Forelimb muscle (tissue), 1 donor: ENCODE results near the gene INHBC. TPM values are rescaled to one million over a fixed set of nuclear protein-coding genes. Genes with fewer than 3 reads are reported as not detected.
A peak's percentile ranks its signal among the peaks of the same experiment; 100 is the strongest.
"Not testable (repeated sequence)": the region's sequence is repeated elsewhere in the genome, so short reads cannot be mapped to it uniquely, and the experiment has no call there.

Source experiments
- DNase-seq: peaks from one replicate; pipeline ENCODE4 v3.0.0-alpha.2; 2013; ENCODE audit warnings: low read depth
- polyA plus RNA-seq: library from polyadenylated mRNA; unstranded; fragments of 120-200 nt; gene quantifications from one replicate; pipeline ENCODE4 v1.2.1, GENCODE V29; 2013; ENCODE audit not compliant: insufficient read length

The INHBC gene
- polyA plus RNA-seq, 1 donor = 0.25 TPM

GRCh38 chr12:57429473-57430111 lies 5.0 kb upstream of the INHBC start:
- DNase-seq = no peak

DNA sequence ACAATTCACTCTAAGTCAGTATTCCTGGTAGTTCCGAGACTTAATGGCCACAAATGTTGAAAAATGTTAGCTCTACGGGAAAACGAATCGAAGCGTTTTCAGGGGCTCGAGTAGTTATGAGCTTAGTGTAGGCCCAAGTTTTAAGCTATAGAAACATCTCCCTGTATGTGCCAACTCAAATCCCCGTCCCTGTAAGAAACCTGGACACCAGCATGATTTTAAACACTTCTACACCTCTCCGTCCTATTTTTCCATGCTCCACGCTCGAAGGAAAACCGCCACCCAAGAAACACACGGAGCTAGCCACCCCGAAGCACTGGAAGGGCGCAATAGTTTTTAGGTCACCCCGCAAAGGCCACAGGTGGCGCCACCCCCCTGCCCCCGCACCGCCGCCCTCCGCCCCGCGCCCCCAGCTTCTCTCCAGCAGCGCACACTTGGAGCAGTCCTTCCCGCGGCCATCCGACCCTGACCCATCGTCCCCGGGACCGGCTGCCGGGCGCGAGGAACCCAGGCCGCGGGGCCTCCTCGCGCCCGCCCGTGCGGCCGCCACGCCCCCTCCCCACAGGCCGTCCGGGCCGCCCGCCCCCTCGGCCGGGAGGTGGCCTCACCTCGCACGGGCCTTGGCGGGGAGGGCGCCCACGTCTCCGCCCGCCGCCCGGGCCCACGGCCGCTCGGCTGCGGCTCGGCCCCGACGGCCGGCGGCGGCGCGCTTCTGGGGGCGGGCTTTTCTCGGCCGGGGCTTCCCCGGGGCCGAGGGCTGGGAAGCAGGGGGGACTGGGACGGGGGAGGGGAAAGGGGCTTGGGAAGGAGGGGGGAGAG lies 4.3 kb upstream of the INHBC start:
- no peak for DNase-seq

GRCh38 chr12:57430931-57431566 lies 3.5 kb upstream of the INHBC start, which contains the start of gene R3HDM2:
Gene R3HDM2 (minus strand): TSS chr12:57431043. CDS start chr12:57310428, 120,615 bp downstream.
- peak; percentile 85 for DNase-seq

- no peak for DNase-seq
These were observed 2.9 kb upstream of the INHBC start for GRCh38 chr12:57431654-57432188.

GRCh38 chr12:57433370-57433769 lies 1.2 kb upstream of the INHBC start:
- no peak for DNase-seq

GRCh38 chr12:57435293-57435692 lies 709 bp downstream of the INHBC start:
- DNase-seq = no peak

DNA sequence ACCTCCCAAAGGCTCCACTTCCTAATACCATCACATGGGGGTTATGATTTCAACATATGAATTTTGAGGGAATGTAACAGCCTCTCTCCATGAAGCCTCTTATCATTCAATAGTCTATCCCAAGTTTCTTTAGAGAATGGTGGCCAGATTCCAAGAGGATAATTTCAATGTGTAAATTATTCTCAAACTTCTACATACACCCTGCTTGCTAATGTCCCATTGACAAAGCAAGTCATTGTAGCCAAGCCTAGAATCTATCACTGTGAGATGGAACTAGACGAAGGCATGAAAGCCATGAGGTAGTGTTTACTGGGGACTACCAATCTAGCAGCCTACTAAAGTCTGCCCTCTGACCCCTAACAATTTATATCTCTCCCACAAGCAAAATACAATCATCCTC lies 3.8 kb downstream of the INHBC start:
- DNase-seq = no peak

DNA sequence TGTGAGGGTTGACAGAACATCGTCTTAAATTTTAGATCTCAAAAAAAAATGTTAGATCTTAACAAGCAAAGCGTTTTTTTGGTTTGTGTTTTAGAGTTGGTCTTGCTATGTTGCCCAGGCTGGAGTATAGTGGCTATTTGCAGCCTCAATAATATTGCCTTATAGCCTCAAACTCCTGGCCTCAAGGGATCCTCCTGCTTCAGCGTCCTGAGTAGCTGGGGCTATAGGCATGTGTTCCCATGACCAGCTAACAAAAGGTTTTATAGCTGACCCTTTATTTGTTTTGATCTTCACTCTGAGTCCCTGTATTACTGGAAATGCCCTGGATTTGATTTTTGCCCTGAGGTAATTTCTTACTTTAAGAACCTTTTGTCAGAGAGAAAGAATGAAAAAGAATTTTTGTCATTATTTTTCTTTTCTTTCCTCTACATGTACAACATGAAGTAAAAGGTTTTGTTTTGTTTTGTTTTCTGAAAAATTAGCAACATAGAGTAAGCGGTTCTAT lies 5.2 kb downstream of the INHBC start:
- no peak for DNase-seq

GRCh38 chr12:57441393-57441792 lies 6.8 kb downstream of the INHBC start:
- DNase-seq = not testable (repeated sequence)

GRCh38 chr12:57441846-57442427 lies 7.4 kb downstream of the INHBC start:
- no peak for DNase-seq

DNA sequence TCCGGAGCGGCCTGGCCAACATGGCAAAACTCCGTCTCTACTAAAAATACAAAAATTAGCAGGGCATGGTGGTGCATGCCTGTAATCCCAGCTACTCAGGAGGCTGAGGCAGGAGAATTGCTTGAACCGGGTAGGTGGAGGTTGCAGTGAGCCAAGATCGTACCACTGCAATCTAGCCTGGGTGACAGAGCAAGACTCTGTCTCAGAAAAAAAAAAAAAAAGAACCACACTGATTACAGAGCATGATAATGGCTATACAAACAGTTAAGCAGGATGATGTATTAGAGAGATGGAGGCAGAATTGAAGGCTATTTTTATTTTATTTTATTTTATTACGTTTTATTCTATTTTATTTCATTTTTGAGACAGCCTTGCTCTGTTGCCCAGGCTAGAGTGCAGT lies 9.8 kb downstream of the INHBC start:
- DNase-seq = not testable (repeated sequence)

DNA sequence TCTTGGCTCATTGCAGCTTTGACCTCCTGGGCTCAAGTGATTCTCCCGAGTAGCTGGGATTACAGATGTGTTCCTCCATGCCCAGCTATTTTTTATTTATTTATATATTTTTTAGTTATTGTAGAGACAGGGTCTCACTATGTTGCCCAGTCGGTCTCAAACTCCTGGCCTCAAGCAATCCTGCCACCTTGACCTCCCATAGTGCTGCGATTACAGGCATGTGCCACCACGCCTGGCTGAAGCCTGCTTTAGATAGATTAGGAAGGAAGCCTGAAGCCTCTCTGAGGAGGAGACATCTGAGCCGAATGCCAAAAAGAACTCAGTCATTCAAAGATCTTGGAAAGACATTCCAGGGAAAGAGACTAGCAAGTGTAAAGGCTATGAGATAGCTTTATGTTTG lies 10.2 kb downstream of the INHBC start:
- DNase-seq = no peak

DNA sequence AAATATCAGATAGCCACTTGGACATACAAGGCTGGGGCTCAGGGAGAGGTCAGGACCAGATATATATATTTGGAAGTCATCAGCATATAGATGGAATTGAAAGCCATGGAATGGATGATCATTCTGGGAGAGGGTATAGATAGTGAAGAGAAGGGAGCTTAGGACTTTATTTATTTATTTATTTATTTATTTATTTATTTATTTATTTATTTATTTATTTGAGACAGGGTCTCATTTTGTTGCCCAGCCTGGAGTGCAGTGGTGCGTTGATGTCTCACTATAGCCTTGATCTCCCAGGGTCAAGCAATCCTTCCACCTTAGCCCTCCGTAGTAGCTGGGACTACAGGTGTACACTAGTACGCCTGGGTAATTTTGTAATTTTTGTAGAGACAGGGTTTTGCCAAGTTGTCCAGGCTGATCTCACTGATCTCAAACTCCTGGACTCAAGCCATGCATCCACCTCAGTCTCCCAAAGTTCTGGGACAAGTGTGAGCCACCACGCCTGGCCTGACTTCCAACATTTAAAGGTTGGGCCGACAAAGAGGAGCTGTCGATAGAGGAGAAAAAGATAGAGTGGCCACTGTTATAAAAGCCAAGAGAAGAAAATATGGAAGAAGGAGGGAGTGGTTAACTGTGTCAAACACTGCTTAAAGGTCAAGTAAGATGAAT lies 11.8 kb downstream of the INHBC start:
- no peak for DNase-seq

GRCh38 chr12:57448669-57449068 lies 14.1 kb downstream of the INHBC start:
- no peak for DNase-seq

GRCh38 chr12:57449375-57449774 lies 14.8 kb downstream of the INHBC start:
- no peak for DNase-seq

DNA sequence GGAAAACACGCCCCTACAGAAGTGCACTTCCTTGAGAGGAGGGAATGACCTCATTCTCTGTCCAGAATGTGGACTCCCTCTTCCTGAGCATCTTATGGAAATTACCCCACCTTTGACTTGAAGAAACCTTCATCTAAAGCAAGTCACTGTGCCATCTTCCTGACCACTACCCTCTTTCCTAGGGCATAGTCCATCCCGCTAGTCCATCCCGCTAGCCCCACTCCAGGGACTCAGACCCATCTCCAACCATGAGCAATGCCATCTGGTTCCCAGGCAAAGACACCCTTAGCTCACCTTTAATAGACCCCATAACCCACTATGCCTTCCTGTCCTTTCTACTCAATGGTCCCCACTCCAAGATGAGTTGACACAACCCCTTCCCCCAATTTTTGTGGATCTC lies 15.5 kb downstream of the INHBC start:
- no peak for DNase-seq

DNA sequence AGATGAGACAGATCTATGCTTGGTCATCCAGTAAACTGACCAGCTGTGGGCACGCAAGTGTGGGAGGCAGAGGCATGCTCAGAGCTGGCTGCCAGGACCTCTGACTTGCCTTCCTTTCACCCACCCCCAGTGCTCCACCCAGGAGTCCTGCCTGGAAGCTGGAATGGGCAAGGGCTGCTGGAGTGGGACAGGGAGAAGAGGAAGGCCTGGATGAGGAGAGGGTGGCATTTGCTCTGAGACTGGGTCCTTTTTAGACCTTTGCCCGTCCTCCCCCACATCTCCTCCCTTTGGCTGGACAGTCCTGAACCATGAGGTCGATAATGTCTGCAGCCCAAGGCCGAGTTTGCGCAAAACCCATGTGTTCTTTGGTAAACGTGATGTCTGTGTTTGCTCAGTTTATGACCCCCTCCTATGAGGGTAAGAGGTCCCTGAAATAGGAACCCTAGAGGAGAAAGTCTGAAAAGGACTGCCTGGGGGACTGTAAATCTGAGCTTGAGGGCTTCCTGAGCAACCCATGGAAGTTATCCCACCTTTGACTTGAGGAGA lies 16.7 kb downstream of the INHBC start:
- no peak for DNase-seq

DNA sequence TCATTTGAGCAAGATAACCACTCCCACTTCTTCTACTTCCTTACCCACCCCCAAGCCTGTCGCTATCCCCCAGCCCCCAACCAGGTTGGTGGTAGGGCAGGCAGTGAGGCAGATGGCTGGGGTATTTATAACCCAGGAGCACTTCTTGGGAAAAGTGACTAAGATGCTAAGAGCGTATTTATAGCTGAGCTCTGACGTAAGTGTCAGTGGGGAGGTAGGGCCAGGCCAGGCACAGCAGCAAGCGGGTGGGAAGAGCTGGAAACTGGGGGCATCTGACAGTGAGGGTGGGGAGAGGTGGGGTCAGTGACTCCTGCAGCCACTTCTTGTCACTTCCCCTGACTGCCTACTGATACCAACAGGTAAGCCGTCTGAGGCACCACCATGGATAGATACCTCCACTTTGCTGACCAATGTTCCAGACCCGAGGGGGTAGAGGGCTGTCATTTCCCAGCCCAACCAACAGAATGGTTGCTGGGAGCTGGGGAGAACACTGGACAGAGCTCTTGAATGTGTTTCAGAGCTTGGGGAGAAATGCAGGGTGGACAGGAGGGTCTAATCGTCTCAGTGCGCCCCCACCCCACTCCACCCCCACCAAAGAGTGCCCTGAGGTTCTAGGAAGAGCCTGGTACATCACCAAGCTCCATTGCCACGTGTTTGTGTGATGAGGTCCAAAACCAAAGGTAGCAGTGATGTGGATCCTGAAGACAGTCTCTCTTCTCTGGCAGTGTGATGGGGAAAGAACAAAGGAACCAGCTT lies 17.8 kb downstream of the INHBC start:
- DNase-seq = no peak

DNA sequence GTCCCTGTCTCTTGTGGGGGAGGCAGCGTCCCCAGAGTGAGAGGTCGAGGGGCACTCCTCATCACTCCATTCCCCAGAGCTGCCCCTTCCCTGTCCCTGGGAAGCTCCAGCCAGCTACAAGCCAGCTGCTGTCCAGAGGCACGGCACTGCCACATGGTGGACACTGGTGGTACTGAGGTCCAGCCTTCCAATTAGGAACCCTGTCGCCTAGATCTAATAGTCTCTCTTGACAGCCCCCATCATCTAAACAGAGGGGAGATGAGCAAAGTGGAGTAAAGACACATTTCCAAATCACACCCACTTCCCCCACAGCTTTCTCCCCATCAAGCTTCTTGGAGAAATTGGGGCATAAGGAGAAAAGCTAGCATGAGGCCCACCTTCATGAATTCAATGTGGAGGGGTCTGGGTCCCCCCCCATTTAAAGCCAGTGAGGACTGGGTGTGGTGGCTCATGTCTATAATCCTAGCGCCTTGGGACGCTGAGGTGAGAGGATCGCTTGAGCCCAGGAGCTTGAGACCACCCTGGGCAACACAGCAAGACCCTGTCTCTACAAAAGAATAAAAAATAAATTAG lies 18.4 kb downstream of the INHBC start:
- no peak for DNase-seq

DNA sequence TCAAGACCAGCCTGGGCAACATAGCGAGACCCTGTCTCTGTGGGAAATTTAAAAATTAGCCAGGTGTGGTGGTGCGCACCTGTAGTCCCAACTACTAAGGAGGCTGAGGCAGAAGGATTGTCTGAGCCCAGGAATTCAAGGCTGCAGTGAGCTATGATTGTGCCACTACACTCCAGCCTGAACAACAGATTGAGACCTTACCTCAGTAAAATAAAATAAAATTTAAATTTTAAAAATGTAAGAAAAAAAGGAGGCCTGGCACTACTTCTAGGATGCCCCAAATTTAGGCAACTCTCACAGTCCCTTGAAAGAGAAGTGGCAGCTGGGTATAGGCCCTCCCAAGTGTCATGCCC lies 19.6 kb downstream of the INHBC start:
- no peak for DNase-seq
